HL-60 (cell line): ENCODE measurements around the gene OR10P1.

Experiments
- CTCF ChIP-seq: IDR thresholded peaks from one replicate; pipeline ENCODE4 v1.5.1; 2011; ENCODE audit warnings: low read length, control low read depth, inconsistent platforms; ENCODE audit not compliant: insufficient read depth
- GABPA ChIP-seq: IDR thresholded peaks from 2 replicates; pipeline ENCODE4 v1.6.1; 2012; ENCODE audit warnings: low read depth
- POLR2AphosphoS5 ChIP-seq: IDR thresholded peaks from 2 replicates; pipeline ENCODE4 v1.6.1; 2012; ENCODE audit warnings: low read depth

GRCh38 chr12:55626154-55626553, 10.5 kb upstream of the OR10P1 start:
- TF ChIP-seq CTCF, result no peak
- no peak for TF ChIP-seq POLR2AphosphoS5
- no peak for TF ChIP-seq GABPA
